GM19043 (cell line): ENCODE results near the gene TMEM183A.

Experiments
- ATAC-seq: cut with Tn5 transposase; IDR thresholded peaks from one replicate; pipeline ENCODE4 v1.9.1; 2021; ENCODE audit warnings: low read depth; ENCODE audit not compliant: unreplicated experiment

TMEM183A gene, protein sequence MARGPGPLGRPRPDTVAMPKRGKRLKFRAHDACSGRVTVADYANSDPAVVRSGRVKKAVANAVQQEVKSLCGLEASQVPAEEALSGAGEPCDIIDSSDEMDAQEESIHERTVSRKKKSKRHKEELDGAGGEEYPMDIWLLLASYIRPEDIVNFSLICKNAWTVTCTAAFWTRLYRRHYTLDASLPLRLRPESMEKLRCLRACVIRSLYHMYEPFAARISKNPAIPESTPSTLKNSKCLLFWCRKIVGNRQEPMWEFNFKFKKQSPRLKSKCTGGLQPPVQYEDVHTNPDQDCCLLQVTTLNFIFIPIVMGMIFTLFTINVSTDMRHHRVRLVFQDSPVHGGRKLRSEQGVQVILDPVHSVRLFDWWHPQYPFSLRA

GRCh38 chr1:203006948-203007871 is at the start of gene TMEM183A:
Gene TMEM183A (plus strand): TSS chr1:203007374. CDS start chr1:203007466, 92 bp downstream.
- peak; percentile 91 for ATAC-seq

GRCh38 chr1:202957733-202958543 is 49.2 kb upstream of the TMEM183A start, which contains the start of gene ADIPOR1:
Gene ADIPOR1 (minus strand): TSS chr1:202958312. CDS start chr1:202951070, 7,242 bp downstream.
- peak; percentile 99 for ATAC-seq

DNA sequence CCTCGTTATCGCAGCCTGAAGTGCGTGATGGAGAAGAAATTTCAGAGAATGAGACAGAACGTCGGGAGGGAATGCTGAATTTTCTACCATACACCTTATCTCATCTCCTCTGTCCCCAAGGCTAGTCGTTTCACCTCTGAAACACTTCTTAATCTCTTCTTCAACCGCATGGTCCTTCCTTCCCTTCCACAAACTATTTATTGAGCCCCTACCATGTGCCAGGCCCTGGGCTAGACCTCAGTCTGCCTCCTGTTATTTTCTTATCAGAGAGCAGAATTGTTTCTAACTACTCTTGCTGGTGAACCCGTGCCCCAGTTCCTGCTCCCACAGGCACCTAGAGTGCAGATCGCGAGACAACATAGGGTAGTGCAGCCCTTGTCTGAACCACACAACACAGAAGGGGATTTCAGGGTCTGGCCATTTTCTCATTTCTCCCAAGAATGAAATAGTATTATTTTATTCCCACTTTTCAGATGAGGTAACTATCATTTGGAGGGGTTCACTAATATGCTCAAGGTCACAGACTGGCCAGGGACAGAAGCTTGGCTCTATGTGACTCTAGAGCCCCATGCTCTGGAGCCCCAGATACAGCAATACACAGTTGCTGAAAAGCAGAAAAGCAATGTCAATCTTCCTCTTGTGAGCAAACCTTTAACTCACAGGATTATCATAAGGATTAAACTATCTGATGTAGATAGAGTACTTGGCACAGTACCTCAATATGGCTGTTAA is 48.5 kb upstream of the TMEM183A start:
- ATAC-seq = no peak

- no peak for ATAC-seq
Observed at GRCh38 chr1:202959276-202959620, 47.9 kb upstream of the TMEM183A start.

- no peak for ATAC-seq
Observed at GRCh38 chr1:202961220-202961880, 45.8 kb upstream of the TMEM183A start.

GRCh38 chr1:202964791-202965410 is 42.3 kb upstream of the TMEM183A start:
- ATAC-seq = no peak

DNA sequence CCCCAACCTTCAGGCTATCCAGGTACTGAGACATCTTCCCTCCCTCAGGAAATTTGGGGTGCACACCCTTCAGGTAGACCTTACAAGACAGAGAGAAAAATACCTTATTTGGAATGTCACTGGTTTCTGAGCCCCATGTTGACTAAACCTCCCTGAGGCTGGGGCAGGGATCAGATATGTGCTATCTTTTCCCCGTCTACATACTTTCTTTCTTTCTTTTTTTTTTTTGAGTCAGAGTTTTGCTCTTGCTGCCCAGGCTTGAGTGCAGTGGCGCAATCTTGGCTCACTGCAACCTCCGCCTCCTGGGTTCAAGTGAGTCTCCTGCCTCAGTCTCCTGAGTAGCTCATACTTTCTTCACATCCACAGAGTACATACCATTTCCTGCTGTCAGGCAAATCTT is 41.8 kb upstream of the TMEM183A start:
- no peak for ATAC-seq

DNA sequence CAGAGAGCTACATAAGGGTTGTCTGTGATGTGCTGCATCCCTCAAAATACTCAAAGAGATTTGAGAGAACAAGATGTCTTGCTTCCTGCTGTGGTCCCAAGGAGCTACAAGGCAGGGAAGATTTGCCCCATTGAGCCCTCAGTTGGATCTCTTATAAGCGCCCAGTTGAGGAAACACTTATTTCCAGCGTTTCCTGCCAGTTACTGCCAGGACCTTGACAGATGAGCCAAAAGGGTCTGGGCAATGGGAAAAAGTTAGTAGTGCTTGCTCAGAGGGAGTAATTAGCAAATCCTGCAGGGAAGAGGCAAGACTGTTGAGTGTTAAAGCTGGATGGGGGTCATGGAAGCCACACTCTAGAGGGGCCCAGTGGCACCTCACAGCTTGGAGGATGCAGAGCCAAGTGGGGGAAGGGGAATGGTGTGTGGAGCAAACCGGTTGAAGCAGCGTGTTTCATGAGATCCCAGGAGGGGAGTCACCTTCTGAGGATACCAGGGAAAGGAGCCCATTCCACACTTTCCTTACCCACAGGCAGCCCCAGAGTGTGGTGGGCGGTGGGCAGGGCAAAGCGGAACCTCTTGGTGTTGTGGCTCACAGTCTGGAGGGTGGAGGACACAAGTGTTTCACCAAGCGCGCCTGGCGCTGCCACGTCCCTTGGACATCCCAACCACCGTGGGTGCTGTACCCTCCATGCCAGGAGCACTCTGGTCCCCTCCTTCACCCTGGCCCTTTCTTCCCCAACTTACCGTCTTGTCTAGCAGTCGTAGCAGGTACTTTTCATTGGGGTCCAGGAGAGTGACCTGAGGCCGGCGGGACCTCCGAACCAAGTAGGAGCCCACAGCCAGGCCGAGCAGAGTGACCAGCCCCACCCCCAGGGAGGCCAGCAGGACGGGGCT is 40.9 kb upstream of the TMEM183A start:
- no peak for ATAC-seq

DNA sequence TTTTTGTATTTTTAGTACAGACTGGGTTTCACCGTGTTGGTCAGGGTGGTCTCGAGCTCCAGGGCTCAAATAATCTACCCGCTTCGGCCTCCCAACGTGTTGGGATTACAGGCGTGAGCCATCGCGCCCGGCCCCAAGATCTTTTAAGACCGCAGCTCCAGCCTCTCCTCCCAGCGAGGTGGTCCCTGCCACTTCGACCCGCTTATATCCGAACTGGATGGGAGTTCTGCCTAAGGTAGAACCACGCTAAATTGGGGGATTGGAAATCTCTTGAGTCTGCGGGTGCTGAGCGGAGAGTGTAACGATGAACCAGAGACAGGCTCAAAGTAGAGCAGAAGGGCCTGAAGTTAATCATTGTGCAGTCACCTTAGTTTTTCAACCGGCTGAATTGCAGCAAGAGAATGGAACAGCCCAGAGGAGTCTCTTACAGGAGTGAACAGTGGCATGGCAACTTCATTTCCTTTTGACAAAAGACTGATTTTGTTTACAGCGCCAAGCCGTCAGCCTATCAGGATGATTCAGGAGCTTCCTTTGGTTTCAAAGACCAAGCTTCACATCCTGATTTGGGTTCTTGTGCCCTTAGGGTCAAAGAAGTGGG is 39.4 kb upstream of the TMEM183A start:
- ATAC-seq = no peak

GRCh38 chr1:202968351-202968750 is 38.8 kb upstream of the TMEM183A start:
- no peak for ATAC-seq

- peak; percentile 62 for ATAC-seq
Observed at GRCh38 chr1:202968895-202969295, 38.3 kb upstream of the TMEM183A start.

DNA sequence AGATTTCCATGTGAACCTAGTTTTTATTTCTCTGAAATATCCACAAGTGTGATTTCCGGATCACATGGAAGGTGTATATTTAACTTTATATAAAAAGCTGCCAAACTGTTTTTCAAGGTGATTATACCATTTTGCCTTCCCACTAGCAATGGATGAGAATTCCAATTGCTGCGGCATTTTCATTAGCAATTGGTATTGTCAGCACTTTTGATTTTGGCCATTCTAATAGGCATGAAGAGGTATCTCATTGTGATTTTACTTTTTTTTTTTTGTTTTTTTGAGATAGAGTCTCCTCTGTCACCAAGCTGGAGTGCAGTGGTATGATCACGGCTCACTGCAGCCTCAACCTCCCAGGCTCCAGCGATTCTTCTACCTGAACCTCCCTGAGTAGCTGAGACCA is 35.1 kb upstream of the TMEM183A start:
- ATAC-seq = no peak

GRCh38 chr1:202974856-202975255 is 32.3 kb upstream of the TMEM183A start:
- ATAC-seq = no peak

GRCh38 chr1:202976633-202977032 is 30.5 kb upstream of the TMEM183A start:
- ATAC-seq = no peak

GRCh38 chr1:202979459-202979858 is 27.7 kb upstream of the TMEM183A start:
- no peak for ATAC-seq

- no peak for ATAC-seq
Observed at GRCh38 chr1:202981939-202982338, 25.2 kb upstream of the TMEM183A start.

- no peak for ATAC-seq
Observed at GRCh38 chr1:202982715-202983430, 24.3 kb upstream of the TMEM183A start.
